Measurements from ENCODE around the gene SLC44A4. TPM values are rescaled to one million over a fixed set of nuclear protein-coding genes. Genes with fewer than 3 reads are reported as not detected.
A peak's percentile ranks its signal among the peaks of the same experiment; 100 is the strongest.

Gene SLC44A4
- polyA plus RNA-seq, 2 of the 4 experiments (the other 2 are of a cell fraction): 0.27 TPM; not detected in 1

DNA sequence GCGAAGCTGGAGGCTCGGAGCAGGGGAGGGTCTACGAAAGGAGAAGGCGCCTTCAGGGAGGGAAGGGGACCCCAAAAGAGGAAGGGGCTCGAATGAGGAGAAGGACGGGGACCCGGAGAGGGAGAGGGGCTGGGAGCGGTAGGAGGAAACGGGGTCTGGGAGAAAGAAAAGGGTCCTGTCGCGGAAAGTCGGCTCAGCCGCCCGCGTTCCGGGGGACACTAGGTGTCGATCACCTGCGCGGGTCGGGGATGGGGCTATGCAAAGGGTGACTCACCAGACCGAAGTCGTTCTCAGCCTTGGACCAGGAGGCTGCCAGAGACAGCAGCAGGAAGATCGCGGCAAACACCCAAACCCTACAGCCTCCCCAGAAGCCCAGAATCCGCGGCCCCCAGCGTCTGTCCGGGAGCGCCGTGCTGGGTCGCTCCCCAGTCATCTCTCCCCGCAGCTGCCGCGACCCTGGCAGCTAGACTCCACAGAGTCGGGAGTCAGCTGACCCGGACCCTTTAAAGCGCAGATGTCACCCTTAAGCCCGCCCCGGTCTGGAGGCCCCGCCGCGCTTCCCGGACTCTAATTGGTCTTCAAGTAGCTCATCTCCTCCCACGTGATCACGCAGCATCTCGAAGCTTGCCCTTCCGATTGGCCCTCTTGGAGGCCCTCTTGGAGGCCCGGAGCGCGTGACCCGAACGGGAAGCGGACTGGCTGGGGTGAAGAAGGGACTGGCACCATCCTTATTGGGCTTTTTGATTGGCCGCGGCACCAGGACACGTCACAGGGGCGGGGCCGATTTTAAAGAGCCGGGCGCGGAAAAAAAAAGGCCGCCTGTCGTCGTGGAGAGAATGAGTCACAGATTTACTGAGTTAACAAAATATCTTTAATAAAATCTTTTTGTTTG, 16.2 kb downstream of the SLC44A4 start, which contains the start of gene NEU1:
TSS of gene NEU1 (minus strand) at position 478 of the 892 bp plus-strand sequence. CDS start at position 433, 45 bp downstream.
- Histone ChIP-seq H3K27ac (peak within 1 kb of the TSS; percentile 69 to 81), H3K4me3 (peak within 1 kb of the TSS; percentile 74), H3K9me3 (no peaks in the 10 kb centered on the region), H3K4me2 (peak within 1 kb of the TSS; percentile 95), H3K4me1 (peaks cover 4% of the 10 kb centered on the region; the same call in 1 of the 3 replicates)
- DNase-seq (ENCODE audit: low read depth in 1 of 2, low spot score in 1 of 2): peak; percentile 99 to 100
- CTCF ChIA-PET: interaction anchor here (1.0 to 2.6 kb wide), 7 partner anchors 10 to 236 kb away, joined by 3 to 11 read pairs (median 5); no protein-coding TSS in a partner anchor
- POLR2A ChIA-PET: interaction anchor here (0.6 to 1.2 kb wide), 8 partner anchors 21 to 159 kb away, joined by 3 to 13 read pairs (median 4); partner anchors contain the start of genes ABHD16A, HSPA1A, HSPA1B and HSPA1L
- TF ChIP-seq ESRRA (IDR thresholded peaks at IDR 0.05; ENCODE audit: borderline replicate concordance, low read length) (no peak), RCOR1 (IDR thresholded peaks at IDR 0.05; ENCODE audit: low read depth, low read length) (no peak), CBX8 (IDR thresholded peaks at IDR 0.05) (no peak), EP300 (IDR thresholded peaks at IDR 0.05) (no peak), FOSL2 (IDR thresholded peaks at IDR 0.05) (no peak), FOSL2 (CRISPR knock-in tag; IDR thresholded peaks at IDR 0.05) (peak; percentile 72), MYC (IDR thresholded peaks at IDR 0.05; ENCODE audit: borderline replicate concordance, low read length) (no peak), ZNF302 (CRISPR knock-in tag; IDR thresholded peaks at IDR 0.05) (no peak), RFX5 (IDR thresholded peaks at IDR 0.05) (peak; percentile 77; the same call in 1 of the 2 replicates), PHF8 (IDR thresholded peaks at IDR 0.05; ENCODE audit: borderline replicate concordance, low read depth) (peak; percentile 72), ELK1 (IDR thresholded peaks at IDR 0.05; ENCODE audit: low read depth, low read length) (no peak), JUN (IDR thresholded peaks at IDR 0.05) (0 out of 5 replicates have a peak, but pooled peaks of 1 of the 2 experiments have one; percentile 29), USF2 (IDR thresholded peaks at IDR 0.05) (peak; percentile 98), FOSB (CRISPR knock-in tag; IDR thresholded peaks at IDR 0.05) (no peak), TFCP2L1 (CRISPR knock-in tag; IDR thresholded peaks at IDR 0.05) (no peak), KDM5A (IDR thresholded peaks at IDR 0.05) (no peak), MAX (IDR thresholded peaks at IDR 0.05) (peak; percentile 71), TP53 (CRISPR knock-in tag; IDR thresholded peaks at IDR 0.05) (no peak), POLR2A (IDR thresholded peaks at IDR 0.05; ENCODE audit: low read length) (peak; percentile 85), FOXS1 (CRISPR knock-in tag; IDR thresholded peaks at IDR 0.05) (no peak)
- TF ChIP-seq, protein P1, sequence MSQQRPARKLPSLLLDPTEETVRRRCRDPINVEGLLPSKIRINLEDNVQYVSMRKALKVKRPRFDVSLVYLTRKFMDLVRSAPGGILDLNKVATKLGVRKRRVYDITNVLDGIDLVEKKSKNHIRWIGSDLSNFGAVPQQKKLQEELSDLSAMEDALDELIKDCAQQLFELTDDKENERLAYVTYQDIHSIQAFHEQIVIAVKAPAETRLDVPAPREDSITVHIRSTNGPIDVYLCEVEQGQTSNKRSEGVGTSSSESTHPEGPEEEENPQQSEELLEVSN (IDR thresholded peaks at IDR 0.05; ENCODE audit: borderline replicate concordance, low read depth): peak; percentile 60
- TF ChIP-seq, protein P2, sequence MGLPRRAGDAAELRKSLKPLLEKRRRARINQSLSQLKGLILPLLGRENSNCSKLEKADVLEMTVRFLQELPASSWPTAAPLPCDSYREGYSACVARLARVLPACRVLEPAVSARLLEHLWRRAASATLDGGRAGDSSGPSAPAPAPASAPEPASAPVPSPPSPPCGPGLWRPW (IDR thresholded peaks at IDR 0.05): no peak
- FAIRE-seq: no peak
- peak; percentile 97 to 98 for ATAC-seq
- 3% methylated on average over 45 of the region's 64 CpGs for WGBS (ENCODE audit: missing lambda C conversion rate)

- no peak for TF ChIP-seq MAX (IDR thresholded peaks at IDR 0.05)
- TF ChIP-seq, protein P3, sequence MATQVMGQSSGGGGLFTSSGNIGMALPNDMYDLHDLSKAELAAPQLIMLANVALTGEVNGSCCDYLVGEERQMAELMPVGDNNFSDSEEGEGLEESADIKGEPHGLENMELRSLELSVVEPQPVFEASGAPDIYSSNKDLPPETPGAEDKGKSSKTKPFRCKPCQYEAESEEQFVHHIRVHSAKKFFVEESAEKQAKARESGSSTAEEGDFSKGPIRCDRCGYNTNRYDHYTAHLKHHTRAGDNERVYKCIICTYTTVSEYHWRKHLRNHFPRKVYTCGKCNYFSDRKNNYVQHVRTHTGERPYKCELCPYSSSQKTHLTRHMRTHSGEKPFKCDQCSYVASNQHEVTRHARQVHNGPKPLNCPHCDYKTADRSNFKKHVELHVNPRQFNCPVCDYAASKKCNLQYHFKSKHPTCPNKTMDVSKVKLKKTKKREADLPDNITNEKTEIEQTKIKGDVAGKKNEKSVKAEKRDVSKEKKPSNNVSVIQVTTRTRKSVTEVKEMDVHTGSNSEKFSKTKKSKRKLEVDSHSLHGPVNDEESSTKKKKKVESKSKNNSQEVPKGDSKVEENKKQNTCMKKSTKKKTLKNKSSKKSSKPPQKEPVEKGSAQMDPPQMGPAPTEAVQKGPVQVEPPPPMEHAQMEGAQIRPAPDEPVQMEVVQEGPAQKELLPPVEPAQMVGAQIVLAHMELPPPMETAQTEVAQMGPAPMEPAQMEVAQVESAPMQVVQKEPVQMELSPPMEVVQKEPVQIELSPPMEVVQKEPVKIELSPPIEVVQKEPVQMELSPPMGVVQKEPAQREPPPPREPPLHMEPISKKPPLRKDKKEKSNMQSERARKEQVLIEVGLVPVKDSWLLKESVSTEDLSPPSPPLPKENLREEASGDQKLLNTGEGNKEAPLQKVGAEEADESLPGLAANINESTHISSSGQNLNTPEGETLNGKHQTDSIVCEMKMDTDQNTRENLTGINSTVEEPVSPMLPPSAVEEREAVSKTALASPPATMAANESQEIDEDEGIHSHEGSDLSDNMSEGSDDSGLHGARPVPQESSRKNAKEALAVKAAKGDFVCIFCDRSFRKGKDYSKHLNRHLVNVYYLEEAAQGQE (IDR thresholded peaks at IDR 0.05): no peak
- no peak for TF ChIP-seq KDM1A (IDR thresholded peaks at IDR 0.05; ENCODE audit: low read depth)
- no peak for TF ChIP-seq HOXB5 (CRISPR knock-in tag; IDR thresholded peaks at IDR 0.05)
- DNase-seq (ENCODE audit: low read depth in 1 of 2, low spot score in 1 of 2) (no peak), ATAC-seq (no peak), FAIRE-seq (no peak)
- ChIA-PET POLR2A (interaction anchor here (1.1 kb wide), 1 partner anchor 20 kb away, joined by 3 read pairs; no protein-coding TSS in a partner anchor), CTCF (interaction anchor here (1.3 to 2.6 kb wide), 2 partner anchors 10 to 32 kb away, joined by 6 to 11 read pairs; no protein-coding TSS in a partner anchor)
- Histone ChIP-seq H3K4me2 (peak overlapping the region; percentile 83), H3K27ac (peak overlapping the region; percentile 69 to 77; a peak in 4 of 6 replicates), H3K9me3 (no peaks in the 10 kb centered on the region), H3K4me3 (peak overlapping the region; percentile 74), H3K4me1 (peaks cover 4% of the 10 kb centered on the region; the same call in 1 of the 3 replicates)
- WGBS (ENCODE audit: missing lambda C conversion rate): 57% methylated on average over 16 of the region's 17 CpGs
Observed at GRCh38 chr6:31861919-31862343, 16.9 kb downstream of the SLC44A4 start.
